ENCODE data around the gene MON2.
"Not testable (repeated sequence)": the region's sequence is repeated elsewhere in the genome, so short reads cannot be mapped to it uniquely, and the experiment has no call there.

The MON2 gene

DNA sequence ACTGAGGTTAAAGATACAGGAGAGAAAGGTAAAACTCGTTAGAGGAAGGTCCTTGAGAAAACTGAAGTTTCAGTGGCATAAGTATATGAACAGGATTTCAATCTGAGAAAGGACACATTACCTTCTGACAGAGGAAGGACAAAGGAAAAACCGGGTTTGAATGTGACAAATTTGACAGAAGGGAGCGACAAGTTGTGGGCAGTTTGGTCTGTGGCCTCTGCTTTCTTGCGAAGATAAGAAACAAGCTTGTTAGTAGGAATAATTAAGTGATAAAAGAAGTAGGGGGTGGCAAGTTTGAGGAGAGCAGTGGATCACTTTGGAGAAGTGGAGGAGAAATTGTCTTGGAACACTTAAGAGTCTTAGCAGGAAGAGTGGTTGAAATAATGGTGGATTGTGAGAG is 5.1 kb downstream of the MON2 start:
- no peak for DNase-seq (ENCODE audit: low spot score)

DNA sequence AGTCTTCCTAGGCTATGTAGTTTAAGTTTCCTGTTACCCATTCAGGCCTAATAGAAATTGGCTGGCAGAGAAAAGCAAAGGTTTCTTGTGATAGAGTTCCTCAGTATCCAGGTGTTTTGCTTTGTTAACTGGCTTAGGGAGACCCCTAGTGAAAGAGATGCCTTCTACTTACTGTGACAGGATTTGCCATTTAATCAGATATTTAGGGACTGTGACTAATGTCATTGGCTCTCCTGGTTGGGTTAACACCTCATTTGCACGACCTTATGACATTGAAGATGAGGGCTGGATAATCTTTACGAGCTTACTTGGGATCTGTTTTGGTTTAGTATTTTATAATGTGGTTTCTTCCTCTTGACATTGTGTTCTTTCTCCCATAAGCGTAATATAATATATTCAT is 5.8 kb downstream of the MON2 start:
- no peak for DNase-seq (ENCODE audit: low spot score)

DNA sequence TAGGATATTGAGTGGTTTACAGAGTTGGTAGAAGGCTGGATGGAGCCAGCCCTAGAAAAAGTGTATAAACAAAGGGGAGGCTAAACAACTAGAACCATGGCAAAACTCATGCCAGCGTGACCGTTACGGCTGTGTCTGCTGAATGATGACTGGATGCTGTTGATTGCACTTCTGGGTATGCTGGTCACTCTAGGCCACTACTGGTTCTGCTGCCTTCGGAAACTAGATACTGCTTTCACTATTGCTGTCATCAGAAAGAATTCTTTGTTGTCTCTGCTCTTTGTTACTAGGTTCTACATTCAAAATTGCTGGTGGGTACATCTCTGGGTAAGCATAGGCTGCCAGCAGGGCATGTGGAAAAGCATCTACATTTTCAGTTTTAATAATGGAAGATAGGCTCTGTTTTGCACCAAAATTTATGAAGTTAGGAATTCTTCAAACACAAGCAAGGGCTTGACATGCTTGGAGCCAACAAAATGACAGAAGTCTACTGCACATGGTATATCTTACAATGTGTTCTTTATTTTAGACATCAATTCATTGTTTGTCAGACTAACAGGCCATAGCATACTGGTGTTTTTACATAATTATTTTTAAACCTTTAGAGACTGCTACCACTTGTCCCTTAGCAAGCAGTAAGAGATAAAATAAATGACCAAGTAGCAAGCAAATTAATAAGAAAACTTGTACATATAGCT is 15.4 kb downstream of the MON2 start:
- no peak for DNase-seq (ENCODE audit: low spot score)

DNA sequence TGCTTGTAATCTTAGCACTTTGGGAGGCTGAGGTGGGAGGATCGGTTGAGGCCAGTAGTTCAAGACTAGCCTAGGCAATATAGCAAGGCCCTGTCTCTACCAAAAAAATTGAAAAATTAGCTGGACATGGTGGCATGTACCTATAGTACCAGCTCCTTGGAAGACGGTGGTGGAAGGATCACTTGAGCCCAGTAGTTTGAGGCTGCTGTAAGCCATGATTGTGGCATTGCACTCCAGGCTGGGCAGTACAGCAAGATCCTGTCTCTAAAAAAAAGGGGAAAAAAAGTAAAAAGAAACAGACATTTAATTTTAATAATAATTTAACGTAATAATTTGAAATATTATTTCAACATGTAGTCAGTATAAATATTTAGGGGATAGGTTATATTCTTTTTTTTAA is 16.1 kb downstream of the MON2 start:
- no peak for DNase-seq (ENCODE audit: low spot score)

DNA sequence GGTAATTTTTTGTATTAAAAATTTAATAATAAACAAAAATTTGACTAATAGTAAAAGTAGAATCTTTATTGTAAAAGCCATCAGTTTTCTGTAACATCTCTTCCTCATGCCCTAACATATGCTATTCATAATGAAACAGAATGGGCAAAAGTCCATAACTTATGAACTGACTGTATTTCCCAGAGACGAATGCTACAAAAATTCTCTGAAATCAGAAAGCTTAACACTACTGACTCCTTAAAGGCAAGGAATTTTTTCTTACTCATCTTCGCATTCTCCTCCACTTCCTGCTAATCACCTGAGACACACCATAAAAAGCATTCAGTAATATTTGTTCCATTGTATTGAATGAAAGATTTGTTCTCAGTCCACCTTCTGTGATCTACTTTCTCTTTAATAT is 17.6 kb downstream of the MON2 start:
- DNase-seq (ENCODE audit: low spot score): no peak

GRCh38 chr12:62505786-62506185 is 39.2 kb downstream of the MON2 start:
- no peak for DNase-seq (ENCODE audit: low spot score)

- DNase-seq (ENCODE audit: low spot score): no peak
Observed at GRCh38 chr12:62512901-62513300, 46.3 kb downstream of the MON2 start.

- DNase-seq (ENCODE audit: low spot score): not testable (repeated sequence)
Observed at GRCh38 chr12:62514080-62514479, 47.5 kb downstream of the MON2 start.

GRCh38 chr12:62516927-62517326 is 50.3 kb downstream of the MON2 start:
- DNase-seq (ENCODE audit: low spot score): no peak

DNA sequence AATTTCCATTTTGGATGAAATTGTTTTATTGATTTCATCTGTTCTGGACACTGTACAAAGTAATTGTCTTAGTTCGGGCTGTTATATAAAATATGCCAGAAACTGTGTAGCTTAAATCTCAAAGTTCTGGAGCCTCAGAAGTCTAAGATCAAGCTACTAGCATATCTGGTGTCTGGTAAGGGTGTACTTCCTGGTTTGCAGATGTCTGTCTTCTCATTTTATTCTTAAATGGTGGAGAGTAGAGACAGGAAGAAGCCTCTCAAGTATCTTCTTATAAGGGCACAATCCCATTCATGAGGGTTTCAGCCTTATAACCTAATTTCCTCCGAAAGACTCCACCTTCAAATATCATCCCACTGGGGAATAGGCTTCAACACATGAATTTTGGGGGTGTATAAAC is 51.3 kb downstream of the MON2 start:
- DNase-seq (ENCODE audit: low spot score): no peak

DNA sequence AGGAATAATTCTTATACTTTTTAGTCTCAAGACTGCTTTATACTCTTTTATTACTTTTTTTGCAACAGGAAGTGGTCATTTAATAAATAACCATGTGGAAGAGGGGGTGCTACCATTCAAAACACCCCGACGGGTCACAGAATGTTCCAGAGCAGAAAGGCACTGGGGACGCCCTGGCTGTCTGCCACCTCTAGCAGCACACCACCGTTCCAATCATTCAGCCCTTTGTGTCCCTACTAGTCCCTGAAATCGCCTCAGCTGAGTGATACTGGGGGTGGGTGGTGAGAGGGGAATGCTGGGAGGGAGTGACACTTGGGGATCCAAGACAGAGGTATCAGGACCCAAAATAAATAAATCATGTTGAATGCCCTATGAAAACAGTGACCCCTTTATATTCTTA is 52.4 kb downstream of the MON2 start:
- no peak for DNase-seq (ENCODE audit: low spot score)

DNA sequence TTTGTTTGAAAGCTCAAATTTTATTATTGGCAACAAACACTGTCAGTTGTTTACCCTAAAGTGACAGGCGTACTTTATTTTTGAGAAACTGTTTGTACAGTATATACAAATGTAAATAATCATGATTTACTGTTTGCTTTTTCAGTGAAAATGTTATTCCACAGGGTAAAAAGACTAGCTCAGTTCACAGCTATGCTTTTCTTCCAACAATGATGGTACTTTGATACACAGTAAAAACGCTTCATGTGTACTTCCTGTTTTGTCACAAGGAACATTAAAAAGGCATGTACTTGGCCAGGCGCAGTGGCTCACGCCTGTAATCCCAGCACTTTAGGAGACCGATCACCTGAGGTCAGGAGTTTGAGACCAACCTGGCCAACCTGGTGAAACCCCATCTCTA is 53.7 kb downstream of the MON2 start:
- no peak for DNase-seq (ENCODE audit: low spot score)

DNA sequence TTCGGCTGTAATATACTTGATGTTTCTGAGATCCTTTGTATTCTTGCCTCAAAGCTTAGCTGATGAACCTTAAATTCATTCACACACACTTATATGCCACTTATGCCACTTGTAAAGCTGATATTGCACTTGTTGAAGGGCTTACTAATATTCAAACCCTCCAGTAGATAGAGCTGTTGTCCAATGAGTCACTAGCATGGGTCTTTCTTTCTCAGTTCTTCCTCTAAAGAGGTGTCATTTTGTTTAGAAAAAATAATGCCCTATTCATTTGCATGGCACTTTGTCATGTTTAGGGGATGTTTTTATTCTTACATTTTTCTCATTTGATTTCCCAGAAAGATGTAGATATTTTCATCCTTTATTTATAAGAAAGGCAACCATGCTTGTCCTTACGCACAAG is 56.4 kb downstream of the MON2 start:
- no peak for DNase-seq (ENCODE audit: low spot score)

- DNase-seq (ENCODE audit: low spot score): no peak
Observed at GRCh38 chr12:62523619-62524018, 57.0 kb downstream of the MON2 start.

DNA sequence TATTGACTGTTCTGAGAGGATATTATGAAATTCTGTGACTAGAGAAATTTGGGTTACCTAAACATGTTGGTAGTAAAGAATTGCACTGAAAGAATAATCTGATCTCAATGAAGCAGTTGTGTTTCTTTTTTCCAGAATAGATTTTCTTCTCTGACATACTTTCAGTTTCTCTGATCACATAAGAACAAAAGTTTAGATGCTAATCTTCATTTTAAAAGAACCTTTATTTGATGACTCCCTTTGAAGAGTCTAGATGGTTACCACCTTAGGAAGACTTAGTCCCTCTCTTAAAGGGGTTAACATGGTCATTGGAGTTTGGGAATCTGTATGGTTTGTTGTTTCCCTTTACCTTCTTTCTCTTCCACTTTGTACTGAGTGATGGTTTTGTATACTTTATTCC is 58.6 kb downstream of the MON2 start:
- DNase-seq (ENCODE audit: low spot score): no peak

DNA sequence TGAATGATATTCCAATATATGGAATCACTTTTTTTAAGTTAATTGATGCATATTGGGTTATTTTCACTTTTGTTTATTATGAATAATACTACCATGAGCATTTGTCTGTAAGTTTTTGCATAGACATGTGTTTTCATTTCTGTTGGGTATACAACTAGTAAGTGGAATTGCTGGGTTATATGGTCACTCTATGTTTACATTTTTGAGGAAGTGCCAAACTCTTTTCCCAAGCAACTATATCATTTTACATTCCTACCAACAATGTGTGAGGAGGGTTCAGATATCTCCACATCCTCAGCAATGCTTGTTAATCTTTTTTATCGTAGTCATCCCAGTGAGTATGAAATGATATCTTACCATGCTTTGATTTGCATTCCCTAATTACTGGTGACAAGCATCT is 64.0 kb downstream of the MON2 start:
- DNase-seq (ENCODE audit: low spot score): no peak

DNA sequence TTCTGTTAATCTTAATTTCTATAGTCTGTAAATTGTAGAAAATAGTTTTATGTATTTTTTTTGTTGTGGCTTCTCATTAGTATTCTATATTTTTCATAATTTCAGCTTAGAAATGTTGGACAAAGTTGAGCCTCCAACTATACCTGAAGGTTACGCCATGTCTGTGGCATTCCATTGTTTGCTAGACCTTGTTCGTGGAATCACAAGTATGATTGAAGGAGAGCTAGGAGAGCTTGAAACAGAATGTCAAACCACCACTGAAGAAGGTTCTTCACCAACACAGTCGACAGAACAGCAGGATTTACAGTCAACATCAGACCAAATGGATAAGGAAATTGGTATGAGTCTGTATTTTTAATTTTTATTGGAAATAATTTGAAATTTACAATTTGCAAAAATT is 65.7 kb downstream of the MON2 start:
- DNase-seq (ENCODE audit: low spot score): no peak

DNA sequence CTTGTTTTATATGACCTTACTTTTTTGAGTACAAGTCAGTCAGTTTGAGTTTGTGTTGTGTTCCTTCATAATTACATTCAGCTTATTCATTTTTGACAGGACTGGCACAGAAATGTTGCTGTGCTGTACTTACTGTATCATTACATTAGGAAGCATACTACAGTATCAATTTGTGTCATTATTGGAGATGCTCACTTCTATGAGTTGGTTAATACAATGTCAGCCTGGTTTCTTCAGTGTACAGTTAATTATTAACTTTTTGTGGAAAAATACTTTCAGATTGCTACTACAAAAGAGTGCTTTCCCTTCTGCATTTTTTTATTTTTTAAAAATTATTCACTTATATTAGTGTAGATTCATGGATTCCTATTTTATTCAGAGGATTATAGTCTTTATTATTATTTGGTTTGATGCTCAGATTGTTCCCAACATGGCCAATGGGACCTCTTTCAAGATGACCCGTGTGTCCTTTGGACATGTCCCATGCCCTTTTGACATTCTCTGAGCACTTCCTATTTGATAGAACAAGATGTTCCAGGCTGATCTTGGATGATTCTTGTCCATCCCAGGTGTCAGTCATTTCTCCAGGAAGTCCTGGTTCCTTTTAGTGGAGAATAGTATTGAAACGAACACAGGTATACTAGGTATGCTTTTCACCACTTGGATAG is 66.6 kb downstream of the MON2 start:
- DNase-seq (ENCODE audit: low spot score): no peak

- no peak for DNase-seq (ENCODE audit: low spot score)
Observed at GRCh38 chr12:62533755-62534107, 67.1 kb downstream of the MON2 start.

- no peak for DNase-seq (ENCODE audit: low spot score)
Observed at GRCh38 chr12:62536546-62536945, 69.9 kb downstream of the MON2 start.

GRCh38 chr12:62537551-62537950 is 70.9 kb downstream of the MON2 start:
- no peak for DNase-seq (ENCODE audit: low spot score)

GRCh38 chr12:62540354-62540753 is 73.7 kb downstream of the MON2 start:
- DNase-seq (ENCODE audit: low spot score): no peak

- DNase-seq (ENCODE audit: low spot score): no peak
Observed at GRCh38 chr12:62542814-62543213, 76.2 kb downstream of the MON2 start.

DNA sequence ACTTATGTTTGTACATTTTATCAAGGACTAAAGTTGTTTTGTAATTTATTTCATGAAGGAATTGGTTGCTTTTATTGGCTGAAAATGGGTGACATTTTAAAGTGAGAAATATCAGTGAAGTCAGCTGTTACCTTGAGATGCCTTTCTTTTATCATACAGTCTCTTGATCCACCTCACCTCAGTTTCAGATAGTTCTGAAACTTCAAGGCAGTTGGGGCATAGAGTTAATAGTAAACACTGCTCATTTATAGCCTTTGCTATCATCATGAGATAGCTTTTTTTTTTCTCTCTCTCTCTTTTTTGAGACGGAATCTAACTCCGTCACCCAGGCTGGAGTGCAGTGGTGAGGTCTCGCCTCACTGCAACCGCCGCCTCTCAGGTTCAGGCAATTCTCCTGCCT is 76.7 kb downstream of the MON2 start:
- DNase-seq (ENCODE audit: low spot score): no peak

Data from kidney capillary endothelial cell (primary cell).